ENCODE measurements around the gene FAM210A.
"Not testable (repeated sequence)": the region's sequence is repeated elsewhere in the genome, so short reads cannot be mapped to it uniquely, and the experiment has no call there.

The FAM210A gene

GRCh38 chr18:13726232-13726971, at the start of gene FAM210A, which contains the start of gene RNMT:
Gene FAM210A (minus strand): TSS chr18:13726558. CDS start chr18:13682077, 44,481 bp downstream.
Gene RNMT (plus strand): TSS chr18:13726673. CDS start chr18:13731518, 4,845 bp downstream.
- peak; percentile 97 for FAIRE-seq
- peak; percentile 77 for DNase-seq (ENCODE audit: insufficient read length, low spot score)

- DNase-seq (ENCODE audit: insufficient read length, low spot score) (no peak), FAIRE-seq (no peak)
Measured at GRCh38 chr18:13775058-13775457, 48.7 kb upstream of the FAM210A start.

- FAIRE-seq, result no peak
- no peak for DNase-seq (ENCODE audit: insufficient read length, low spot score)
Measured at GRCh38 chr18:13762690-13763439, 36.5 kb upstream of the FAM210A start.

- DNase-seq (ENCODE audit: insufficient read length, low spot score), result no peak
Measured at GRCh38 chr18:13760047-13760446, 33.7 kb upstream of the FAM210A start.

GRCh38 chr18:13758622-13759021, 32.3 kb upstream of the FAM210A start:
- FAIRE-seq, result peak; percentile 68
- DNase-seq (ENCODE audit: insufficient read length, low spot score), result no peak

More at GRCh38 chr18:13760047-13760446, 33.7 kb upstream of the FAM210A start:
- FAIRE-seq, result no peak

GRCh38 chr18:13756671-13757070, 30.3 kb upstream of the FAM210A start:
- FAIRE-seq, result no peak

GRCh38 chr18:13756261-13756660, 29.9 kb upstream of the FAM210A start:
- no peak for DNase-seq (ENCODE audit: insufficient read length, low spot score)
- FAIRE-seq, result no peak

More at GRCh38 chr18:13756671-13757070, 30.3 kb upstream of the FAM210A start:
- DNase-seq (ENCODE audit: insufficient read length, low spot score), result no peak

GRCh38 chr18:13751599-13751998, 25.2 kb upstream of the FAM210A start:
- not testable (repeated sequence) for FAIRE-seq; DNase-seq (ENCODE audit: insufficient read length, low spot score)

GRCh38 chr18:13746633-13747032, 20.3 kb upstream of the FAM210A start:
- no peak for DNase-seq (ENCODE audit: insufficient read length, low spot score)
- no peak for FAIRE-seq

GRCh38 chr18:13745696-13746095, 19.3 kb upstream of the FAM210A start:
- FAIRE-seq (no peak), DNase-seq (ENCODE audit: insufficient read length, low spot score) (no peak)

GRCh38 chr18:13735681-13736080, 9.3 kb upstream of the FAM210A start:
- DNase-seq (ENCODE audit: insufficient read length, low spot score) (no peak), FAIRE-seq (no peak)

- DNase-seq (ENCODE audit: insufficient read length, low spot score), result no peak
- no peak for FAIRE-seq
Measured at GRCh38 chr18:13730481-13730880, 4.1 kb upstream of the FAM210A start.

- no peak for FAIRE-seq
Measured at GRCh38 chr18:13726972-13727331, 594 bp upstream of the FAM210A start.

GRCh38 chr18:13725566-13726231, 659 bp downstream of the FAM210A start:
- FAIRE-seq (no peak), DNase-seq (ENCODE audit: insufficient read length, low spot score) (no peak)

More at GRCh38 chr18:13726972-13727331, 594 bp upstream of the FAM210A start:
- no peak for DNase-seq (ENCODE audit: insufficient read length, low spot score)

GRCh38 chr18:13720847-13721246, 5.5 kb downstream of the FAM210A start:
- DNase-seq (ENCODE audit: insufficient read length, low spot score) (no peak), FAIRE-seq (no peak)

GRCh38 chr18:13720123-13720522, 6.2 kb downstream of the FAM210A start:
- DNase-seq (ENCODE audit: insufficient read length, low spot score), result no peak
- no peak for FAIRE-seq

GRCh38 chr18:13716916-13717315, 9.4 kb downstream of the FAM210A start:
- FAIRE-seq, result no peak

GRCh38 chr18:13715330-13715729, 11.0 kb downstream of the FAM210A start:
- no peak for DNase-seq (ENCODE audit: insufficient read length, low spot score)
- FAIRE-seq, result no peak

More at GRCh38 chr18:13716916-13717315, 9.4 kb downstream of the FAM210A start:
- DNase-seq (ENCODE audit: insufficient read length, low spot score), result no peak

GRCh38 chr18:13713455-13714055, 12.8 kb downstream of the FAM210A start:
- DNase-seq (ENCODE audit: insufficient read length, low spot score) (no peak), FAIRE-seq (no peak)

GRCh38 chr18:13712400-13713131, 13.8 kb downstream of the FAM210A start:
- DNase-seq (ENCODE audit: insufficient read length, low spot score) (no peak), FAIRE-seq (peak; percentile 58)
